ENCODE data around the gene ITGAE. TPM values are rescaled to one million over a fixed set of nuclear protein-coding genes. Genes with fewer than 3 reads are reported as not detected.
A peak's percentile ranks its signal among the peaks of the same experiment; 100 is the strongest.
"Not testable (repeated sequence)": the region's sequence is repeated elsewhere in the genome, so short reads cannot be mapped to it uniquely, and the experiment has no call there.

The ITGAE gene
- total and polyA plus RNA-seq, 8 donors: 4.4 to 29.0 (median 7.0) TPM

GRCh38 chr17:3730881-3731429 lies 70.0 kb downstream of the ITGAE start:
- WGBS, 2 donors: 51 to 54% methylated on average over 9 of the region's 9 CpGs
- intact Hi-C loops (cut with DNase I): loop anchor here in 2 of 3 donors (10.0 kb wide), 1 partner anchor 94 kb away; no protein-coding TSS in a partner anchor
- H3K27me3 ChIP-seq: no peaks in the 10 kb centered on the region
- H3K9me3 ChIP-seq: no peaks in the 10 kb centered on the region
- ATAC-seq (no peak), FAIRE-seq (no peak), DNase-seq (no peak)
- TF ChIP-seq CTCF (IDR thresholded peaks at IDR 0.05): no peak
- no peaks in the 10 kb centered on the region for H3K36me3 ChIP-seq
- no peaks in the 10 kb centered on the region for H3K4me1 ChIP-seq
- no peak overlapping the region for H3K27ac ChIP-seq
- no peak overlapping the region for H3K4me3 ChIP-seq

- no peaks in the 10 kb centered on the region for H3K9me3 ChIP-seq
- intact Hi-C loops (cut with DNase I): loop anchor here in 2 of 3 donors (10.0 kb wide), 1 partner anchor 95 kb away; no protein-coding TSS in a partner anchor
- no peaks in the 10 kb centered on the region for H3K4me1 ChIP-seq
- H3K27ac ChIP-seq: no peak overlapping the region
- FAIRE-seq (no peak), ATAC-seq (no peak), DNase-seq (no peak)
- no peak overlapping the region for H3K4me3 ChIP-seq
- no peaks in the 10 kb centered on the region for H3K27me3 ChIP-seq
- no peaks in the 10 kb centered on the region for H3K36me3 ChIP-seq
- 54 to 60% methylated on average over 6 of the region's 6 CpGs for WGBS, 2 donors
- TF ChIP-seq CTCF (IDR thresholded peaks at IDR 0.05): no peak
Measured at GRCh38 chr17:3729881-3730280, 71.1 kb downstream of the ITGAE start.

GRCh38 chr17:3728099-3728498 lies 72.9 kb downstream of the ITGAE start:
- FAIRE-seq; H3K9me3 ChIP-seq; DNase-seq; intact Hi-C loops (cut with DNase I); H3K4me3 ChIP-seq; H3K36me3 ChIP-seq; H3K27ac ChIP-seq; H3K4me1 ChIP-seq; H3K27me3 ChIP-seq; ATAC-seq: not testable (repeated sequence)
- 96 to 98% methylated on average over 3 of the region's 3 CpGs for WGBS, 2 donors

- Histone ChIP-seq H3K4me3 (no peak overlapping the region), H3K36me3 (no peaks in the 10 kb centered on the region), H3K9me3 (no peaks in the 10 kb centered on the region), H3K27ac (no peak overlapping the region), H3K4me1 (peaks cover 0 to 14% (median 5%) of the 10 kb centered on the region in 3 donors), H3K27me3 (no peaks in the 10 kb centered on the region)
- intact Hi-C loops (cut with DNase I): no loop called here
- DNase-seq: no peak
- no peak for FAIRE-seq
- 25 to 62% methylated on average over 2 of the region's 2 CpGs for WGBS, 2 donors
- no peak for ATAC-seq
- TF ChIP-seq CTCF (IDR thresholded peaks at IDR 0.05): no peak
Measured at GRCh38 chr17:3727041-3727440, 73.9 kb downstream of the ITGAE start.

- intact Hi-C loops (cut with DNase I): no loop called here
- peaks cover 0 to 14% (median 5%) of the 10 kb centered on the region in 3 donors for H3K4me1 ChIP-seq
- no peaks in the 10 kb centered on the region for H3K27me3 ChIP-seq
- ATAC-seq (peak in 1 of 4 donors; percentile 2), DNase-seq (peak in 5 of 6 donors; percentile 18 to 76 (median 35)), FAIRE-seq (no peak)
- 12 to 13% methylated on average over 27 of the region's 27 CpGs for WGBS, 2 donors
- H3K4me3 ChIP-seq: peak overlapping the region; percentile 65 to 96 (median 79)
- H3K36me3 ChIP-seq: peaks cover 0 to 2% (median 0%) of the 10 kb centered on the region in 3 donors
- no peaks in the 10 kb centered on the region for H3K9me3 ChIP-seq
- H3K27ac ChIP-seq: no peak overlapping the region
- no peak for TF ChIP-seq CTCF (IDR thresholded peaks at IDR 0.05)
Measured at GRCh38 chr17:3724378-3725077, 76.5 kb downstream of the ITGAE start.
